Measurements from ENCODE around the gene SGSM1. TPM values are rescaled to one million over a fixed set of nuclear protein-coding genes. Genes with fewer than 3 reads are reported as not detected.
A peak's percentile ranks its signal among the peaks of the same experiment; 100 is the strongest.

The SGSM1 gene, protein sequence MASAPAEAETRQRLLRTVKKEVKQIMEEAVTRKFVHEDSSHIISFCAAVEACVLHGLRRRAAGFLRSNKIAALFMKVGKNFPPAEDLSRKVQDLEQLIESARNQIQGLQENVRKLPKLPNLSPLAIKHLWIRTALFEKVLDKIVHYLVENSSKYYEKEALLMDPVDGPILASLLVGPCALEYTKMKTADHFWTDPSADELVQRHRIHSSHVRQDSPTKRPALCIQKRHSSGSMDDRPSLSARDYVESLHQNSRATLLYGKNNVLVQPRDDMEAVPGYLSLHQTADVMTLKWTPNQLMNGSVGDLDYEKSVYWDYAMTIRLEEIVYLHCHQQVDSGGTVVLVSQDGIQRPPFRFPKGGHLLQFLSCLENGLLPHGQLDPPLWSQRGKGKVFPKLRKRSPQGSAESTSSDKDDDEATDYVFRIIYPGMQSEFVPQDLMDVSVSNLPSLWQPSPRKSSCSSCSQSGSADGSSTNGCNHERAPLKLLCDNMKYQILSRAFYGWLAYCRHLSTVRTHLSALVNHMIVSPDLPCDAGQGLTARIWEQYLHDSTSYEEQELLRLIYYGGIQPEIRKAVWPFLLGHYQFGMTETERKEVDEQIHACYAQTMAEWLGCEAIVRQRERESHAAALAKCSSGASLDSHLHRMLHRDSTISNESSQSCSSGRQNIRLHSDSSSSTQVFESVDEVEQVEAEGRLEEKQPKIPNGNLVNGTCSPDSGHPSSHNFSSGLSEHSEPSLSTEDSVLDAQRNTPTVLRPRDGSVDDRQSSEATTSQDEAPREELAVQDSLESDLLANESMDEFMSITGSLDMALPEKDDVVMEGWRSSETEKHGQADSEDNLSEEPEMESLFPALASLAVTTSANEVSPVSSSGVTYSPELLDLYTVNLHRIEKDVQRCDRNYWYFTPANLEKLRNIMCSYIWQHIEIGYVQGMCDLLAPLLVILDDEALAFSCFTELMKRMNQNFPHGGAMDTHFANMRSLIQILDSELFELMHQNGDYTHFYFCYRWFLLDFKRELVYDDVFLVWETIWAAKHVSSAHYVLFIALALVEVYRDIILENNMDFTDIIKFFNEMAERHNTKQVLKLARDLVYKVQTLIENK
- 1.2 TPM for total RNA-seq (ENCODE audit: unreplicated experiment)
- long read RNA-seq: 0 reads

DNA sequence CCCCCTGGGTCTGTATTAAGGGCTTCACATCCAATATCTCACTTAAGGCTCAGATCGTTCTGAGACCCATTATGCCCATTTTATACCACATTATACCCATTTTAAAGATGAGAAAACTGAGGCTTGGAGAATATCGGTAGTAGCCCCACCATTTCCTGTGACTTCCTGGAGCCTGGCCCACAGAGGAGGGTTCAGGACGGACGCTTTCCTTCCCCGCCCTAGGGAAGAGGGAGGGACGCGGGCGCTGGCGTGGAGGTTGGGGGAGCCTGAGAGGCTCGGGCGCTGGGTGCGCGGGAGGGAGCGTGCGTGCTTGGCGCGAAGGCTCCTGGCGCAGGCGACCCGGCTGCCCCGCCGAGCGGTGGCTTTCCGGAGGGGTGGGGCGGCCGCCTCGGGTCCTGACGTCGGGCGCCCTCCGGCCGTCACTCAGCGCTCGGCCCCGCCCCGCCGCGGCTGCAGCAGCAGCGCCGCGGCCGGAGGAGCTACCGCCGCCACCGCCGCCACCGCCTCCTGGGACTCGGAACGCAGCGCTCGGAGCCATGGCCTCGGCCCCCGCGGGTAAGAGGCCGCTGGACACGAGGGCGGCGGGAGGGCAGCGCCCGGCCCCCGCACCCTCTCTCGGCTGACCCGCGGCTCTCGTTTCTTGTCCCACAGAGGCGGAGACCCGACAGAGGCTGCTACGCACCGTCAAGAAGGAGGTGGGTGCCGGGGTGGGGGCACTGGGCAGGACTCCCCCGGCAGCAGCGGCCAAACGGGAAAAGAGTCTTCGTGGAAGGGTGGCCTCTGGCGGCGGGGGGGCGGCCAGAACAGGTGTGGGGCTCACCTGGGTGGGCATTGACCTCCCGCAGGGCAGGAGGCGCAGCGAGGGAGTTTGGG is at the start of gene SGSM1:
TSS of gene SGSM1 (plus strand) at position 422 of the 873 bp plus-strand sequence. CDS start at position 537, 115 bp downstream.
- no peaks in the 10 kb centered on the region for H3K9me3 Mint-ChIP-seq (ENCODE audit: unreplicated experiment)
- H3K4me3 Mint-ChIP-seq (ENCODE audit: unreplicated experiment): peak within 1 kb of the TSS; percentile 69
- peak; percentile 90 for DNase-seq
- no peaks in the 10 kb centered on the region for H3K36me3 Mint-ChIP-seq (ENCODE audit: unreplicated experiment)
- H3K4me1 Mint-ChIP-seq (ENCODE audit: low read depth, unreplicated experiment): peaks cover 12% of the 10 kb centered on the region
- peaks cover 1% of the 10 kb centered on the region for H3K27me3 Mint-ChIP-seq (ENCODE audit: unreplicated experiment)
- H3K27ac Mint-ChIP-seq (ENCODE audit: unreplicated experiment): no peak within 1 kb of the TSS
- TF ChIP-seq, protein P1, sequence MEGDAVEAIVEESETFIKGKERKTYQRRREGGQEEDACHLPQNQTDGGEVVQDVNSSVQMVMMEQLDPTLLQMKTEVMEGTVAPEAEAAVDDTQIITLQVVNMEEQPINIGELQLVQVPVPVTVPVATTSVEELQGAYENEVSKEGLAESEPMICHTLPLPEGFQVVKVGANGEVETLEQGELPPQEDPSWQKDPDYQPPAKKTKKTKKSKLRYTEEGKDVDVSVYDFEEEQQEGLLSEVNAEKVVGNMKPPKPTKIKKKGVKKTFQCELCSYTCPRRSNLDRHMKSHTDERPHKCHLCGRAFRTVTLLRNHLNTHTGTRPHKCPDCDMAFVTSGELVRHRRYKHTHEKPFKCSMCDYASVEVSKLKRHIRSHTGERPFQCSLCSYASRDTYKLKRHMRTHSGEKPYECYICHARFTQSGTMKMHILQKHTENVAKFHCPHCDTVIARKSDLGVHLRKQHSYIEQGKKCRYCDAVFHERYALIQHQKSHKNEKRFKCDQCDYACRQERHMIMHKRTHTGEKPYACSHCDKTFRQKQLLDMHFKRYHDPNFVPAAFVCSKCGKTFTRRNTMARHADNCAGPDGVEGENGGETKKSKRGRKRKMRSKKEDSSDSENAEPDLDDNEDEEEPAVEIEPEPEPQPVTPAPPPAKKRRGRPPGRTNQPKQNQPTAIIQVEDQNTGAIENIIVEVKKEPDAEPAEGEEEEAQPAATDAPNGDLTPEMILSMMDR (IDR thresholded peaks at IDR 0.05; ENCODE audit: partially characterized antibody, unreplicated experiment): no peak

- no peaks in the 10 kb centered on the region for H3K27me3 Mint-ChIP-seq (ENCODE audit: unreplicated experiment)
- TF ChIP-seq, protein P1 (IDR thresholded peaks at IDR 0.05; ENCODE audit: partially characterized antibody, unreplicated experiment): peak; percentile 98
- H3K4me1 Mint-ChIP-seq (ENCODE audit: low read depth, unreplicated experiment): no peaks in the 10 kb centered on the region
- H3K27ac Mint-ChIP-seq (ENCODE audit: unreplicated experiment): no peak overlapping the region
- no peak overlapping the region for H3K4me3 Mint-ChIP-seq (ENCODE audit: unreplicated experiment)
- DNase-seq: peak; percentile 65
- no peaks in the 10 kb centered on the region for H3K36me3 Mint-ChIP-seq (ENCODE audit: unreplicated experiment)
- no peaks in the 10 kb centered on the region for H3K9me3 Mint-ChIP-seq (ENCODE audit: unreplicated experiment)
Measured at GRCh38 chr22:24758164-24758799, 47.7 kb upstream of the SGSM1 start.

GRCh38 chr22:24759765-24760164 is 46.2 kb upstream of the SGSM1 start:
- H3K9me3 Mint-ChIP-seq (ENCODE audit: unreplicated experiment): no peaks in the 10 kb centered on the region
- no peak overlapping the region for H3K27ac Mint-ChIP-seq (ENCODE audit: unreplicated experiment)
- H3K36me3 Mint-ChIP-seq (ENCODE audit: unreplicated experiment): no peaks in the 10 kb centered on the region
- TF ChIP-seq, protein P1 (IDR thresholded peaks at IDR 0.05; ENCODE audit: partially characterized antibody, unreplicated experiment): no peak
- no peaks in the 10 kb centered on the region for H3K27me3 Mint-ChIP-seq (ENCODE audit: unreplicated experiment)
- no peaks in the 10 kb centered on the region for H3K4me1 Mint-ChIP-seq (ENCODE audit: low read depth, unreplicated experiment)
- no peak overlapping the region for H3K4me3 Mint-ChIP-seq (ENCODE audit: unreplicated experiment)
- DNase-seq: no peak

GRCh38 chr22:24760708-24761306 is 45.2 kb upstream of the SGSM1 start:
- DNase-seq: no peak
- no peaks in the 10 kb centered on the region for H3K4me1 Mint-ChIP-seq (ENCODE audit: low read depth, unreplicated experiment)
- H3K9me3 Mint-ChIP-seq (ENCODE audit: unreplicated experiment): no peaks in the 10 kb centered on the region
- no peaks in the 10 kb centered on the region for H3K27me3 Mint-ChIP-seq (ENCODE audit: unreplicated experiment)
- H3K27ac Mint-ChIP-seq (ENCODE audit: unreplicated experiment): no peak overlapping the region
- H3K36me3 Mint-ChIP-seq (ENCODE audit: unreplicated experiment): no peaks in the 10 kb centered on the region
- H3K4me3 Mint-ChIP-seq (ENCODE audit: unreplicated experiment): no peak overlapping the region
- TF ChIP-seq, protein P1 (IDR thresholded peaks at IDR 0.05; ENCODE audit: partially characterized antibody, unreplicated experiment): no peak

Data from glutamatergic neuron (in vitro differentiated cells).